Mammary epithelial cell (primary cell): ENCODE measurements around the gene MAL.

Experiments used
- EZH2 ChIP-seq: IDR thresholded peaks from 2 replicates; pipeline ENCODE4 v1.6.1; 2012; ENCODE audit warnings: low read length, inconsistent platforms, borderline replicate concordance
- TF ChIP-seq, protein P1 (sequence below), 2 donors: IDR thresholded peaks in 1 of 2; conservative IDR thresholded peaks in 1 of 2; 2 replicates each; pipeline ENCODE4 v1.5.1; 2011 to 2012; ENCODE audit warnings: inconsistent platforms in 2 of 2, low read length in 2 of 2, mild to moderate bottlenecking in 2 of 2, control low read depth in 1 of 2, low read depth in 1 of 2; ENCODE audit not compliant: insufficient read depth in 1 of 2; ENCODE audit errors: extremely low read depth in 1 of 2

DNA sequence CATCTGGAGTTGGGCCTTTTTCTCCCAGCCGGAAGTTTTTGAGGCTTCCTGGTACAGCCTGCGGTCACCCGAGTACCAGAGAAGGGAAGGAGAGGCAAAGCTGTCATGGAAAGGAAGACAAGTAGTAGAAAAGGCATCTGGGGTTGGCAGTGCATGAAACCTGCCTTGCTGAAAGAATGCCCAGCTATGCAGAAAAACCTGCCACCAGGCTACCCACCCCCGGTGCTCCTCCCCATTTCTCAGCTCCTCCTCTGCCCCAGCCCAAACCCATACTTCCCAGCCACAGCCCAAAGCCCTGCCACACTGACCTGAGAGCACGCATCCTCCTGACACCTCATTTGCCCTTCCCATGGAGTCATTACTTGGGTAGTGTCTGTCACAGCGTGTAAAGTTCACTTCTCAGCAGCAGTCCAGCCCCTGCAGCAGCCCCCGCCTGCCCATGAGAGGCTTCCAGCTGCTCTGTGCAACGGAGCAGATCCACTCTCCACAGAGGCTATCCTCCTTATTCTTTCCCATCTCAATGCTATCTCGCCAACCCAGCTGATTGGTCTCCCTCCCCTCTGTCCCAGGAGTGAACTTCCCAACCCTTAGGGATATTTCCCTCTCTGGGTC lies 40.4 kb upstream of the MAL start:
- TF ChIP-seq, protein P1, sequence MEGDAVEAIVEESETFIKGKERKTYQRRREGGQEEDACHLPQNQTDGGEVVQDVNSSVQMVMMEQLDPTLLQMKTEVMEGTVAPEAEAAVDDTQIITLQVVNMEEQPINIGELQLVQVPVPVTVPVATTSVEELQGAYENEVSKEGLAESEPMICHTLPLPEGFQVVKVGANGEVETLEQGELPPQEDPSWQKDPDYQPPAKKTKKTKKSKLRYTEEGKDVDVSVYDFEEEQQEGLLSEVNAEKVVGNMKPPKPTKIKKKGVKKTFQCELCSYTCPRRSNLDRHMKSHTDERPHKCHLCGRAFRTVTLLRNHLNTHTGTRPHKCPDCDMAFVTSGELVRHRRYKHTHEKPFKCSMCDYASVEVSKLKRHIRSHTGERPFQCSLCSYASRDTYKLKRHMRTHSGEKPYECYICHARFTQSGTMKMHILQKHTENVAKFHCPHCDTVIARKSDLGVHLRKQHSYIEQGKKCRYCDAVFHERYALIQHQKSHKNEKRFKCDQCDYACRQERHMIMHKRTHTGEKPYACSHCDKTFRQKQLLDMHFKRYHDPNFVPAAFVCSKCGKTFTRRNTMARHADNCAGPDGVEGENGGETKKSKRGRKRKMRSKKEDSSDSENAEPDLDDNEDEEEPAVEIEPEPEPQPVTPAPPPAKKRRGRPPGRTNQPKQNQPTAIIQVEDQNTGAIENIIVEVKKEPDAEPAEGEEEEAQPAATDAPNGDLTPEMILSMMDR (conservative IDR thresholded peaks at IDR 0.05 in 1 of 2, IDR thresholded peaks at IDR 0.05 in 1 of 2; ENCODE audit: extremely low read depth in 1 of 2, insufficient read depth in 1 of 2, low read depth in 1 of 2, low read length in 2 of 2) = no peak
- TF ChIP-seq EZH2 = no peak
